22Rv1 (cell line): Measurements from ENCODE around the gene FGF1.

ENCODE experiments used
- CTCF ChIP-seq: fragments of 450-650 bp; IDR thresholded peaks from 2 replicates; pipeline ENCODE4 v1.5.1; 2017; ENCODE audit warnings: mild to moderate bottlenecking
- ZFX ChIP-seq: fragments of 450-650 bp; IDR thresholded peaks from 2 replicates; pipeline ENCODE4 v1.6.1; 2017; ENCODE audit warnings: antibody characterized with exemption, borderline replicate concordance

DNA sequence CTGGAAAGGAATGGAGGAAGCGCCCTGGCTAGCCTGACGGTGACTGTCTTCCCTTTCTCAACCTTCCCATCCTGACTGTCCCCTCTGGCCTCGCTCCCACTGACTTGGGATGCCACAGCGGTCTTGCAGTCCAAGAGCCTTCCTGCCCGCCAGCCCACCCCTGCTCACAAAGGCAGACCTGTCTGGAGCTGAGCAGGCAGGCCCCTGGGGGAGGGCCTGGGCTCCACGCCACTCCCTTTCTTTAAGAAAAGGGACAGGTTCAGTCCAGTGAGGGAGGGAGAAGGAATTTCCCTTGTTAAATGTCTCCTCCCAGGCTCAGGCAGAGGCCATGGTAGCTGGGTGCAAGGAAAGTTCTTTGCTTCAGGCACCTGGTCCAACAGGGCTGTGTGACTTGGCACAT, 18.1 kb downstream of the FGF1 start:
- TF ChIP-seq CTCF (no peak), ZFX (no peak)
